C4-2B (cell line): Measurements from ENCODE around the gene MBTPS1.

Experiments used
- ZFX ChIP-seq: fragments of 450-650 bp; IDR thresholded peaks from 2 replicates; pipeline ENCODE4 v1.6.1; 2017
- TF ChIP-seq, protein P1 (sequence below): fragments of 450-650 bp; conservative IDR thresholded peaks from 2 replicates; pipeline ENCODE4 v1.5.1; 2017; ENCODE audit warnings: mild to moderate bottlenecking

DNA sequence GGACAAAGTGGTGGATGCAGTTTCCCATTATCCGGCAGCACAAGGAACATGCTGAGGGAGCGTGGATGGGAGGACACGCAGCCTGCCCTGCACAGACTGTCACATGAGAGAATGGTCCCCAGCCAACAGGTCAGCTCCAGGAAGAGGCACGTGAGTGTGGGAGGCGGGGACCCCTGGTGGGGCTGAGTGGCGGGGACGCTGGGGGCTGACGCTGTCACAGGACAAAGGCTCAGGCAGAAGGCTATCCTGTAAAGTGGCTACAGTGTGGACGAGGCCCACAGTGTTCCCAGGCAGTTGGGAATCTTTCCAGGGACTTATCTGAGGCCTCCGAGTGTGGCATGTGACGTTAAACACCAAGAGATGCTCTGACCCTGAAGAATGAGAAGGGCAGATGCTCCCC is 30.4 kb downstream of the MBTPS1 start:
- TF ChIP-seq, protein P1, sequence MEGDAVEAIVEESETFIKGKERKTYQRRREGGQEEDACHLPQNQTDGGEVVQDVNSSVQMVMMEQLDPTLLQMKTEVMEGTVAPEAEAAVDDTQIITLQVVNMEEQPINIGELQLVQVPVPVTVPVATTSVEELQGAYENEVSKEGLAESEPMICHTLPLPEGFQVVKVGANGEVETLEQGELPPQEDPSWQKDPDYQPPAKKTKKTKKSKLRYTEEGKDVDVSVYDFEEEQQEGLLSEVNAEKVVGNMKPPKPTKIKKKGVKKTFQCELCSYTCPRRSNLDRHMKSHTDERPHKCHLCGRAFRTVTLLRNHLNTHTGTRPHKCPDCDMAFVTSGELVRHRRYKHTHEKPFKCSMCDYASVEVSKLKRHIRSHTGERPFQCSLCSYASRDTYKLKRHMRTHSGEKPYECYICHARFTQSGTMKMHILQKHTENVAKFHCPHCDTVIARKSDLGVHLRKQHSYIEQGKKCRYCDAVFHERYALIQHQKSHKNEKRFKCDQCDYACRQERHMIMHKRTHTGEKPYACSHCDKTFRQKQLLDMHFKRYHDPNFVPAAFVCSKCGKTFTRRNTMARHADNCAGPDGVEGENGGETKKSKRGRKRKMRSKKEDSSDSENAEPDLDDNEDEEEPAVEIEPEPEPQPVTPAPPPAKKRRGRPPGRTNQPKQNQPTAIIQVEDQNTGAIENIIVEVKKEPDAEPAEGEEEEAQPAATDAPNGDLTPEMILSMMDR, result no peak
- TF ChIP-seq ZFX, result no peak
